SU-DHL-6 (cell line): ENCODE data around the gene SHFL.

Experiments used
- H2AFZ ChIP-seq: fragments of 200-600 bp; sonication (generic); 2 replicates; pipeline ENCODE4 v1.6.1; 2014; ENCODE audit warnings: low read depth, mild to moderate bottlenecking, moderate library complexity, mixed read lengths, antibody characterized with exemption, low read length; ENCODE audit not compliant: severe bottlenecking
- H3F3A ChIP-seq: fragments of 200-600 bp; shearing (Covaris generic); 2 replicates; pipeline ENCODE4 v1.6.0; 2016; ENCODE audit warnings: antibody characterized with exemption, mild to moderate bottlenecking; ENCODE audit not compliant: insufficient read depth
- H3K27ac ChIP-seq: fragments of 200-600 bp; sonication (generic); 2 replicates; pipeline ENCODE4 v1.5.1; 2016; ENCODE audit warnings: low read depth, mild to moderate bottlenecking, low read length, moderate library complexity, mixed read lengths
- H3K27me3 ChIP-seq: fragments of 200-600 bp; sonication (generic), shearing (Covaris generic); 2 replicates; pipeline ENCODE4 v1.6.0; 2014; ENCODE audit warnings: mild to moderate bottlenecking, low read length
- H3K36me3 ChIP-seq: fragments of 200-600 bp; sonication (generic); 2 replicates; pipeline ENCODE4 v1.6.1; 2014; ENCODE audit warnings: mild to moderate bottlenecking, low read length, mixed read lengths
- H3K4me2 ChIP-seq: fragments of 300-600, 200-600 bp; shearing (Covaris generic), sonication (generic); 2 replicates; pipeline ENCODE4 v1.6.0; 2014; ENCODE audit warnings: low read length, low read depth, mild to moderate bottlenecking; ENCODE audit not compliant: poor library complexity, severe bottlenecking
- H3K4me3 ChIP-seq: fragments of 200-600 bp; sonication (generic); 2 replicates; pipeline ENCODE4 v1.5.1; 2014; ENCODE audit warnings: antibody characterized with exemption, low read length, mild to moderate bottlenecking, mixed read lengths; ENCODE audit not compliant: insufficient read depth, poor library complexity, severe bottlenecking
- H3K79me2 ChIP-seq: fragments of 200-600 bp; sonication (generic); 2 replicates; pipeline ENCODE4 v1.6.1; 2014; ENCODE audit warnings: mild to moderate bottlenecking, low read length, moderate library complexity; ENCODE audit not compliant: insufficient read depth
- H3K9ac ChIP-seq: fragments of 200-600 bp; sonication (generic); 2 replicates; pipeline ENCODE4 v1.7.0; 2014; ENCODE audit warnings: mild to moderate bottlenecking, low read length
- H3K9me2 ChIP-seq: fragments of 200-600 bp; sonication (generic); replicated peaks from 2 replicates; pipeline ENCODE4 v1.6.1; 2014; ENCODE audit warnings: low read length; ENCODE audit not compliant: insufficient read depth
- H3K9me3 ChIP-seq: fragments of 200-600 bp; sonication (generic); 2 replicates; pipeline ENCODE4 v1.6.1; 2014; ENCODE audit warnings: low read length, mixed read lengths; ENCODE audit not compliant: insufficient read depth
- H4K20me1 ChIP-seq: fragments of 200-600 bp; sonication (generic); 2 replicates; pipeline ENCODE4 v1.6.1; 2014; ENCODE audit warnings: low read depth, mild to moderate bottlenecking, antibody characterized with exemption, low read length, moderate library complexity, mixed read lengths
- CTCF ChIP-seq: fragments of 200-600 bp; sonication (generic); IDR thresholded peaks from one replicate; pipeline ENCODE4 v1.5.1; 2017; ENCODE audit warnings: antibody characterized with exemption, mild to moderate bottlenecking, low read length, moderate library complexity; ENCODE audit not compliant: insufficient read depth, poor library complexity, severe bottlenecking
- EZH2phosphoT487 ChIP-seq: fragments of 200-600 bp; sonication (generic), shearing (Covaris generic); conservative IDR thresholded peaks from 2 replicates; pipeline ENCODE4 v1.6.1; 2018; ENCODE audit warnings: mild to moderate bottlenecking, antibody characterized with exemption, low read length, moderate library complexity, mixed read lengths

SHFL gene

GRCh38 chr19:10107817-10108367 is 21.8 kb downstream of the SHFL start:
- Histone ChIP-seq H3K4me3 (no peak overlapping the region), H3K27me3 (no peaks in the 10 kb centered on the region), H3K27ac (no peak overlapping the region), H3K9me3 (no peaks in the 10 kb centered on the region), H3F3A (peaks cover 25% of the 10 kb centered on the region), H4K20me1 (no peaks in the 10 kb centered on the region), H3K9ac (peak overlapping the region; percentile 94; the same call in 1 of the 2 replicates), H3K4me2 (peak overlapping the region; percentile 91), H3K9me2 (no peaks in the 10 kb centered on the region), H2AFZ (no peak overlapping the region), H3K79me2 (peaks cover 19% of the 10 kb centered on the region), H3K36me3 (no peaks in the 10 kb centered on the region; the same call in 1 of the 2 replicates)
- TF ChIP-seq CTCF, result no peak

GRCh38 chr19:10109528-10109927 is 23.4 kb downstream of the SHFL start:
- Histone ChIP-seq H3K79me2 (peaks cover 19% of the 10 kb centered on the region), H3K36me3 (no peaks in the 10 kb centered on the region; the same call in 1 of the 2 replicates), H3K4me2 (no peak overlapping the region), H3F3A (peaks cover 22% of the 10 kb centered on the region), H3K9me3 (no peaks in the 10 kb centered on the region), H3K9ac (no peak overlapping the region), H4K20me1 (no peaks in the 10 kb centered on the region), H3K27ac (no peak overlapping the region), H3K9me2 (no peaks in the 10 kb centered on the region), H2AFZ (no peak overlapping the region), H3K27me3 (no peaks in the 10 kb centered on the region), H3K4me3 (no peak overlapping the region)
- TF ChIP-seq CTCF (no peak), EZH2phosphoT487 (no peak)

GRCh38 chr19:10110076-10110971 is 24.2 kb downstream of the SHFL start:
- Histone ChIP-seq H3K4me3 (no peak overlapping the region), H3K9me2 (no peaks in the 10 kb centered on the region), H4K20me1 (no peaks in the 10 kb centered on the region), H3K27me3 (no peaks in the 10 kb centered on the region), H3K4me2 (no peak overlapping the region), H3F3A (peaks cover 21% of the 10 kb centered on the region), H3K36me3 (no peaks in the 10 kb centered on the region; the same call in 1 of the 2 replicates), H2AFZ (no peak overlapping the region), H3K27ac (no peak overlapping the region), H3K9me3 (no peaks in the 10 kb centered on the region), H3K9ac (no peak overlapping the region), H3K79me2 (peaks cover 19% of the 10 kb centered on the region)
- no peak for TF ChIP-seq CTCF
- TF ChIP-seq EZH2phosphoT487, result no peak
